GM20431 (cell line): ENCODE data around the gene PRKAA2.

Experiments used
- in situ Hi-C: fragments of 300-500 bp; cut with MseI, MboI; formaldehyde crosslinking; loops from one replicate; pipeline ENCODE4 v1.15.0; 2020; ENCODE audit warnings: low sequenced_read_pairs; ENCODE audit not compliant: unreplicated experiment

Gene PRKAA2

DNA sequence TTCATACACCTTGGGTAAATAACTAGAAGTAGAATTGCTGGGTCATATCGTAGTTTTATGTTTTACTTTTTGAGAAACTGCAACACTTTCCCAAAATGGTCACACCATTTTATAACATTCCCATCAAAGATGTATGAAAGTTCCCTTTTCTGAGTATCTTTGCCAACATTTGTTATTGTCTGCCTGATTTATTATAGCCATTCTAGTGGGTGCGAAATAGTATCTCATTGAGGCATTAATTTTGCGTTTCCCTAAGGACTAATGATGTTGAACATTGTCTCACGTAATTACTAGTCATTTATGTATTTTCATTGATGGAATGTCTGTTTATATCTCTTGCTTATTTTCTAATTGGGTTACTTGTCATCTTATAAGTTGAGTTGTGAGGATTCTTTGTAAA, 3.4 kb downstream of the PRKAA2 start:
- in situ Hi-C loops = no loop called here

DNA sequence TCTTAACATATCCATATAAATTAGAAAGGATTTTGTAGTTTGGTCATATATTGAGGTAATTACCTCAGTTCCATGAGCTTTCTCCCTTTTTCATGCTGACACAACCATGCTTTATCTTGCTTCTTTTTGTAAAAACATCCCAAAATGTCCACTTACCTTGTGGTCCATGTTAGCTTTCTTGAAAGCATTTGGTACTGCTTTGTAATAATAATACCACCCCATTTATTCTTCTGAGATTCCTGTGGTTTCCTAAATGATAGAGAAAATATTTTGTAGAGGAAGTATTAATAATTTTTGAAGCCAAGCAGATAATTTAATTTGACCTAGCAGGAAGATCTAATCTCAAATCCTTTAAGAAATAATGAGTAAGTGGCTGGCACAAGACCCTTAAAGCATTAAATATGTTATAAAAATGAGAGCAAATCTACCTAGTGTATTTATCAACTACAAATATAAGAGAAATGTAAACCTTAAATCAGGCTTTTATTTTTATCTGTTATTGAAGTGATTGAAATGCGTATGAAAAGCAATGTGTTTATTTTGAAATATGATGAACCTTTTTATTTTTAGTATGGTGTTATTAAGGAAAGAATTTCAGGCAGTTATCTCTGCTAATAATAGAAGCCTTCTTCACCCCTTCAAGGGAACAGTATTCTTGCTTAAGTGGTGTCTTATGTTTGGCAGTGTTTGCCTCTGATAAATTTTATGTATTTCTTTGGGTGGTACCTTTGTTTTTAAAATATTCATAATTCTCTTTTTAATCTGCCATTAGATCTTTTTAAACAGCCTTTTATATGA, 9.2 kb downstream of the PRKAA2 start:
- in situ Hi-C loops = no loop called here

GRCh38 chr1:56655991-56656613, 11.0 kb downstream of the PRKAA2 start:
- in situ Hi-C loops = no loop called here

DNA sequence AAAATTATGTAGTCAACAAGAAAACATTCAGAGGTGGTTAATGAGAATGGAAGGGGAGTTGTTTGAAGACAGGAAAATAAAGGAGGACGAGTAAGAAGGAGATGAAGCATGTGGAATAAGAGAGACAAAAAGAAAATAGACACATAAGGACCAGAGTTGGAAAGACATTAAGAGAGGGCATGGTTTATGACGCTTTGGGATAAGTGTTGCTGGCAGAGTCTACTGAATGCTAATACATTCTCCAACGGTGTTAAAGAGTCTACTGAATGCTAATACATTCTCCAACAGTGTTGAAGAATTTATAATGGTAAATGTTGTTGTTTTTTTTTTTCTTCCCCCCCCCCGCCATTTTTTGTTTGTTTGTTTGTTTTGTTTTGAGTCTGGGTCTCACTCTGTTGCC, 13.1 kb downstream of the PRKAA2 start:
- in situ Hi-C loops = no loop called here

GRCh38 chr1:56660293-56660692, 15.2 kb downstream of the PRKAA2 start:
- in situ Hi-C loops = no loop called here

DNA sequence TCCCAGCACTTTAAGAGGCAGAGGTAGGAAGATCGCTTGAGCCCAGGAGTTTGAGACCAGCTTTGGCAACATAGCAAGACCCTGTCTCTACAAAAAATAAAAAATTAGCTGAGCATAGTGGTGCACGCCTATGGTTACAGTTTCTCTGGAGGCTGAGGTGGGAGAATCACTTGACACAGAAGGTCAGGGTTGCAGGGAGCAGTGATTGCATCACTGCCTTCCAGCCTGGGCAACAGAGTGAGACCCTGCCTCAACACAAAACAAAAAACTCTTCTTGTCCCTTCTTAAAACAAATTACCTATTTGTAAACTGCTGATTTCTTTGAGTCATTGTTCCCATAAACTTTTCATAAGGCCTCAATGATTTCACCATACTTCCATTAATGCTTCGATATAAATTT, 18.7 kb downstream of the PRKAA2 start:
- in situ Hi-C loops = no loop called here

GRCh38 chr1:56665384-56665783, 20.3 kb downstream of the PRKAA2 start:
- in situ Hi-C loops = no loop called here

GRCh38 chr1:56666112-56666608, 21.0 kb downstream of the PRKAA2 start:
- in situ Hi-C loops = no loop called here

DNA sequence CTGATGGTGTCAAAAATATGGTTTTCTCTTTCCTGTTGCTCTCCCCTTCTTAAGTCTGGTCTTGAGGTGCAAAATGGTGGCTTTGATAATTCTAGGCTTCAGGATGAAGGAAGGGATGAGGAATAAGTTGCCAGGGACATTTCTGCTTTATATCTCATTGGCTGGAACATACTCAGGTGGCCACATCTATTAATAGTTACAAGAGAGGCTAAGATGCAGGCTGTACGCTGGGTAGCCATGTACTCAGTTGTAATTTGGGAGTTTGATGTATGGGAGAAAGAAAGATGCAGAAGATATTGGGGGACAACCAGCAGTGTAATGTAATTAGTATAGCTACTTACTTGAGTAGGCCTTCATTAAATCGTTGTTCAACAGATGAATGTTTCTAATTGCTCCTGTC, 25.2 kb downstream of the PRKAA2 start:
- in situ Hi-C loops = no loop called here

DNA sequence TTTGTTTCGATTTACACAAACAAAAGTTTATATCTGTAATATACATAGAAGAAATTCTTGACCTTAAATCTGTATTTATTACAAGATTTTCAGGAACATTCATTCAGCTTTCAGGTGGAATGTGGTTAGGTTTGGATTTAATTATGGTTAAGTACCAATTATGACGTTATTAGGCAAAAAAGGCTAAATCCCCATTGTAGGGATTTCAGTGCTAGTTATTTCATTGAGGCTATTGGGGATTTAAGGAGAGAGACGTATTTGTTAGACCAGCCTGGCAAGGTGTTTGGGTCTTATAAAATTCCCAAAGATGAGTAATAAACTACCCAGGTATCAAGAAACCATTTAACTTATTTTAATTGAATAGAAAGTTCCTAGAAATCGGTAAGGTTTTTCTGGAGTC, 26.0 kb downstream of the PRKAA2 start:
- in situ Hi-C loops = no loop called here

DNA sequence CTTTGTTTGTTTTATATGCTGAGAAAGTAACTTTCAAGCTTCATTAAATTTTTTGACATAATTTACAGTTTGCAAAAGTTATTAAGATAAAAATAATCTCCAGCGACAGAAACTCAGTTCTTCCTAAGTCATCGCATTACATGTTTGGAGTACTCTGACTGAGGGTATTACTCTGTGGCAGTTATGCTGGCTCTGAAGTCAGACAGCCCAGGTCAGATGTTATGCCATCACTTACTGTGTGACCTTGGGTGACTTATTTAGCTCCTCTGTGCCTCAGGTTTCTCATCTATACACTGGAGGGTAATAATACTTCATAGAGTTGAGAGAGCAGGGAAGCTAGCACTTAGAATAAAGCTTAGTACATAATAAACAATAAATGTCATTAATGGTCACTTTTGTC, 26.4 kb downstream of the PRKAA2 start:
- in situ Hi-C loops = no loop called here

DNA sequence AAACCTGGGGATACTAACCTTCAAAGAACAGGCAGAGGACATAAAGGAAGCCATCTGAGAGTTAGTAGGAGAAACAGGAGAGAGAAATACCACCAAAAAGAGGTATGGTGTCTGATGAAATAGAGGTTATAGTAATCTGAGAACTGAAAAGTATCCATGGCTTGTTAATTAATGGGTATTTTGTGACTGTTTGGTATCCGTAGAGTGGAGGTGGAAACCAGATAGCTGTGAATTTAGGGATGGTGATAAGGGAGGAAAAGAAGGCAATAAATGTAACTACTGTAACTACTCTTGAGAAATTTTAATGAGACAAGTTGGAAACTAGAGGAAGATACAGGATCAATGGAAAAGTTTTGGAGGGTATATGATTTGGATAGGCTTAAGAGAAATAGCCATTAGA, 27.5 kb downstream of the PRKAA2 start:
- in situ Hi-C loops = no loop called here

DNA sequence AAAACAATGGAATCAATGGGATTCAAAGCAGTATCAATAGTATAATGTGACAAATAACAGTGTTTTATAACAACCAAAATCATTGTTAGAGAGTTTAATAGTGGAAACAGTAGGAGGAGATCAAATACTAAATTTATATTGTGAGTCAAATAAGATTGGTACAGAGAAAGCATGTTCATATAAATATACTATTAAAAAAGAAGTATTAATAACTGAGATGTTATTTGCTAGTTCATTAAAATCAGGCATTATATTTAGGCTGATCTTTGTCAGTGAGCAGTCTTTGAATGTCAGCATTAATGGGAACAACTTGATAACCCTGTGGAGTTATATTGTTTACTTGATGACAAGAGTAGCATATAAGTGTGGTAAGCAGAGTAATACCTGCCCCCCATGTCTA, 30.6 kb downstream of the PRKAA2 start:
- in situ Hi-C loops = no loop called here

- in situ Hi-C loops = no loop called here
Observed at GRCh38 chr1:56676571-56677035, 31.5 kb downstream of the PRKAA2 start.

DNA sequence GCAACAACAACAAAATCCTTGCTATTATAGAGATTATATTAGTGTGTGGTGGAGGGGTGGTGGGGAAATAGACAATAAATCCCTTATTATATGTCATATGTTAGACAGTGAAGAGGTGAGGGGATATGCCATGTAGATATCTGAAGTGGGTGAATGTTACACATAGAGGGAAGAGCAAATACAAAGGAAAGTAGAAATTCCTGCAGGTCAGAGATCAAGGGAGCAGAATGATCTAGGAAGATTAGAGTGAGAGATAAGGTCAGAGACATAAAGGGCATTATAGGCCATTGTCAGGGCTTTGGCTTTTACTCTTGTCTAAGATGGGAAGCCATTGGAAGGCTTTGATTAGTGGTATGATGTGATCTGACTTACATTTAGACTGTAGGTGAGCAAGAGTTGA, 38.5 kb downstream of the PRKAA2 start:
- in situ Hi-C loops = no loop called here

- in situ Hi-C loops = no loop called here
Observed at GRCh38 chr1:56686169-56686568, 41.1 kb downstream of the PRKAA2 start.

GRCh38 chr1:56688522-56689026, 43.5 kb downstream of the PRKAA2 start:
- in situ Hi-C loops = no loop called here

DNA sequence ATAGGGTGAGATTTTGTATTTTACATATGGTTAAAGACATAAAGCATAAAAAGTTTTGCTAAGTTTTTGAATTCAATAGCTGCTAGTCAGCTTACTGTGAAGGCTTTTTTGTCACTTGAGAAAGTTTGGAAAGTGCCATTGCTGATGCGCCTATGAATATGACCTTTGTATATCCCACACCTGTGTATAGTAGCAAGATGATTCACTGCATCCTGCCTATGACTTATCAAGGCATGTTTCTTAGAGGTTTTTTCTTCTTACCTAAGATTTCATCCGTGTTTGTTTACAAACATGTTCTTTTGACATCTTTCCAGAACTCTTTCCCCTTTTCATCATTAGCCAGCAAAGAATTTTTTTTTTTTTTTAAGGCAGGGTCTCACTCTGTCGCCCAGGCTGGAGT, 51.5 kb downstream of the PRKAA2 start:
- in situ Hi-C loops = no loop called here

- in situ Hi-C loops = no loop called here
Observed at GRCh38 chr1:56703747-56704146, 58.6 kb downstream of the PRKAA2 start.

- in situ Hi-C loops = no loop called here
Observed at GRCh38 chr1:56707379-56707778, 62.3 kb downstream of the PRKAA2 start.

DNA sequence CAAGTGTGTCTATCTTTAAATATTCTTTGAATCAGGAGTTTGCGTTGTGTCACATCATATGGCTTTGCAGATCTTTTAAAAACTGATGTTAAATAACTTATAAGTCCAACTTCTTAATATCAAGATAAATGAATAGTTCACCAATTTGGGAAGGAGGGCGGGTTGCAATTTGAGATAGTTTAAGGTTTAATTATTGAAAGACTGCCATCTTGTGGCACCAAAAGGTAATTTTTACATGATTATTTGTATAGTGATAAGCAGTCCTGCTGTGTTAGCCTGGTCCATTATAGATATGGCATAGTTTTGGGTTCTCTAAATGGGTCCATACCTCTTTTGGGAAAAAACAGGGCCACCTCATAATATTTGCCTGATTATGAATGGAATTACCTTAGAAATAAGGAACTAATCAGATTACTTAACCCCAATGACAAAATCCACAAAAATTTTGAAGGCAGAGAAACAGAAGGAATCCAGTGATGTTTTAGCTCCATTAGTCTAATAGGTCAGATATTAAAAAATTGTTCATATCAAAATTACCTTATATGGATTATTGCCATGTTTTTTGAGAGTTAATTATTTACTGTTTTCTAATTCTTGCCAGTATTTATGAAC, 64.3 kb downstream of the PRKAA2 start:
- in situ Hi-C loops = no loop called here
